Osteocyte (in vitro differentiated cells): ENCODE results near the gene MTX2. TPM values are rescaled to one million over a fixed set of nuclear protein-coding genes. Genes with fewer than 3 reads are reported as not detected.

Experiments
- DNase-seq: peaks from one replicate; pipeline ENCODE4 v3.0.0; 2021; ENCODE audit warnings: mixed read lengths; ENCODE audit not compliant: unreplicated experiment; ENCODE audit errors: extremely low spot score
- H3K27ac Mint-ChIP-seq: one replicate; pipeline ENCODE4 v1.8.0; 2021; ENCODE audit warnings: mild to moderate bottlenecking, mixed read lengths; ENCODE audit not compliant: unreplicated experiment
- H3K27me3 Mint-ChIP-seq: one replicate; pipeline ENCODE4 v1.8.0; 2021; ENCODE audit warnings: mixed read lengths; ENCODE audit not compliant: unreplicated experiment
- H3K36me3 Mint-ChIP-seq: one replicate; pipeline ENCODE4 v1.8.0; 2021; ENCODE audit warnings: mixed read lengths; ENCODE audit not compliant: unreplicated experiment
- H3K4me1 Mint-ChIP-seq: one replicate; pipeline ENCODE4 v1.8.0; 2021; ENCODE audit warnings: mixed read lengths; ENCODE audit not compliant: unreplicated experiment
- H3K4me3 Mint-ChIP-seq: one replicate; pipeline ENCODE4 v1.8.0; 2021; ENCODE audit warnings: mild to moderate bottlenecking, moderate library complexity, mixed read lengths; ENCODE audit not compliant: unreplicated experiment
- H3K9me3 Mint-ChIP-seq: one replicate; pipeline ENCODE4 v1.8.0; 2021; ENCODE audit warnings: mixed read lengths; ENCODE audit not compliant: unreplicated experiment
- total RNA-seq: library from RNA; stranded (reverse); gene quantifications from 2 replicates; pipeline ENCODE4 v1.2.1, GENCODE V29; 2021
- TF ChIP-seq, protein P1 (sequence below): fragments of 200-600 bp; sonication (generic); IDR thresholded peaks from 2 replicates; pipeline ENCODE4 v1.5.0; 2021; ENCODE audit warnings: antibody characterized with exemption, mild to moderate bottlenecking, moderate library complexity

MTX2 gene
- total RNA-seq, 1 donor from 2014 or later, result 23.6 TPM

DNA sequence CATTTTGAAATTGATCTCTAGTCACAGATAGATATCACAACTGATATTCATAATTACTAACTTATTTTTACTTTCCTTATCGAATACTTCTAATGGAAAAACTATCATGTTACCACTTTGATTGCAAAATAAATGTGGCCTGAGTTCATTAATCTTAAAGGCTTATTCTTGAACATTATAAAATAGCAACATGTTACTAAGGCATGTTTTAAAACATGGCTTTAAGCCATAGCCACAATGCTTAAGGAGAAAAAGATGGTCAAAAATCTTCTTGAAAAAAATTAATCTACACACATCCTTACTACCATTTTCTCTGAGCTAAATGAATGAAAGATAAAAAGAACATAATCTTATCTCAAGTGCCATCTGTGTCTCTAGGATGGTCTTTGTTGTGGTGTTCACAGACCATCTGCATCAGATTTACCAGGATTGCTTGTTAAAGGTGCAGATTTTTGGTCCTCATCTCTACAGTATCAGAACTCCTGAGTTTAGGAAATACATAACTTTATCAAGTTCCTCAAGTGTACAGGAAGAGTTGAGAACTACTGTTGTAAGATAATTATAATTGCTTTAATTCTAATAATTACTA, 15.3 kb downstream of the MTX2 start:
- no peaks in the 10 kb centered on the region for H3K27me3 Mint-ChIP-seq
- H3K36me3 Mint-ChIP-seq, result no peaks in the 10 kb centered on the region
- no peak overlapping the region for H3K4me3 Mint-ChIP-seq
- no peak for DNase-seq
- no peak overlapping the region for H3K27ac Mint-ChIP-seq
- no peaks in the 10 kb centered on the region for H3K9me3 Mint-ChIP-seq
- H3K4me1 Mint-ChIP-seq, result peaks cover 11% of the 10 kb centered on the region
- TF ChIP-seq, protein P1, sequence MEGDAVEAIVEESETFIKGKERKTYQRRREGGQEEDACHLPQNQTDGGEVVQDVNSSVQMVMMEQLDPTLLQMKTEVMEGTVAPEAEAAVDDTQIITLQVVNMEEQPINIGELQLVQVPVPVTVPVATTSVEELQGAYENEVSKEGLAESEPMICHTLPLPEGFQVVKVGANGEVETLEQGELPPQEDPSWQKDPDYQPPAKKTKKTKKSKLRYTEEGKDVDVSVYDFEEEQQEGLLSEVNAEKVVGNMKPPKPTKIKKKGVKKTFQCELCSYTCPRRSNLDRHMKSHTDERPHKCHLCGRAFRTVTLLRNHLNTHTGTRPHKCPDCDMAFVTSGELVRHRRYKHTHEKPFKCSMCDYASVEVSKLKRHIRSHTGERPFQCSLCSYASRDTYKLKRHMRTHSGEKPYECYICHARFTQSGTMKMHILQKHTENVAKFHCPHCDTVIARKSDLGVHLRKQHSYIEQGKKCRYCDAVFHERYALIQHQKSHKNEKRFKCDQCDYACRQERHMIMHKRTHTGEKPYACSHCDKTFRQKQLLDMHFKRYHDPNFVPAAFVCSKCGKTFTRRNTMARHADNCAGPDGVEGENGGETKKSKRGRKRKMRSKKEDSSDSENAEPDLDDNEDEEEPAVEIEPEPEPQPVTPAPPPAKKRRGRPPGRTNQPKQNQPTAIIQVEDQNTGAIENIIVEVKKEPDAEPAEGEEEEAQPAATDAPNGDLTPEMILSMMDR, result no peak

DNA sequence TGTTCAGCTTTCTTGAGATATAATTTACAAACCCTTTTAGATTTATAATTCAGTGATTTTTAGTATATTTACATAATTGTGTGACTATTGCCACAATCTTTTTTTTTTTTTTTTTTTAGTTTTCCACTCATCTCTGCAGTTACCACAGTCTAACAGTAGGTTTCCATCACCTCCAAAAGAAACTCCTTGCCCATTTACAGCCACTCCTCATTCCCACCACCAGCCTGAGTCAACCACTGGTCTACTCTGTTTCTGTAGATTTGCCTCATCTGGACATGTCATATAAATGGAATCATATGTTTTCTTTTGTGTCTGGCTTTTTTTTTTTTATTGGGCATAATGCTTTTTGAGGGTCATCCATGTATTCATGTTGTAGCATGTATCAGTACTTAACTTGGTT, 16.1 kb downstream of the MTX2 start:
- TF ChIP-seq, protein P1, result no peak
- H3K27ac Mint-ChIP-seq, result no peak overlapping the region
- no peak for DNase-seq
- no peaks in the 10 kb centered on the region for H3K36me3 Mint-ChIP-seq
- peaks cover 11% of the 10 kb centered on the region for H3K4me1 Mint-ChIP-seq
- H3K9me3 Mint-ChIP-seq, result no peaks in the 10 kb centered on the region
- no peak overlapping the region for H3K4me3 Mint-ChIP-seq
- no peaks in the 10 kb centered on the region for H3K27me3 Mint-ChIP-seq

DNA sequence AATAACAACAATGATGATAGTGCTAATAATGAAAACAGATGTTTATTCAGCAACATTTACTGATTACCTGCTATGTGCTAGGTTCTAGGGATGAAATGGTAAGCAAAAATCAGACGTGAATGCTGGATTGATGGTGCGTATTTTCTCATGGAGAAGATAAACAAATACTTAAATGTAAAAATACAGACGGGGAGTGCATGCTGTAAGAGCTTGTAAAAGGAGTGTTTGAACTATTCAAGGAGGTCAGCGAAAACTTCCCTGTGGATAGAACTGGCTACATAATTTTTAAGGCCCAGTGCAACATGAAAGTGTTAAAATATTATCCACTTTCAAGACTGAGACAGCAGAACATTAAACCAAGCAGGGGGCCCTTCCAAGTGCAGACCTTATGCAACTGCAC, 22.1 kb downstream of the MTX2 start:
- Mint-ChIP-seq H3K9me3 (no peaks in the 10 kb centered on the region), H3K27me3 (no peaks in the 10 kb centered on the region), H3K4me3 (no peak overlapping the region), H3K27ac (no peak overlapping the region), H3K4me1 (no peaks in the 10 kb centered on the region), H3K36me3 (peaks cover 2% of the 10 kb centered on the region)
- no peak for DNase-seq
- TF ChIP-seq, protein P1, result no peak

- Mint-ChIP-seq H3K4me3 (no peak overlapping the region), H3K9me3 (no peaks in the 10 kb centered on the region), H3K27ac (no peak overlapping the region), H3K27me3 (no peaks in the 10 kb centered on the region), H3K4me1 (no peaks in the 10 kb centered on the region), H3K36me3 (peaks cover 2% of the 10 kb centered on the region)
- TF ChIP-seq, protein P1, result no peak
- no peak for DNase-seq
Observed at GRCh38 chr2:176291809-176292283, 22.6 kb downstream of the MTX2 start.

- Mint-ChIP-seq H3K4me3 (no peak overlapping the region), H3K9me3 (no peaks in the 10 kb centered on the region), H3K4me1 (no peaks in the 10 kb centered on the region), H3K36me3 (peaks cover 2% of the 10 kb centered on the region), H3K27me3 (no peaks in the 10 kb centered on the region), H3K27ac (no peak overlapping the region)
- no peak for DNase-seq
- TF ChIP-seq, protein P1, result no peak
Observed at GRCh38 chr2:176292608-176293007, 23.4 kb downstream of the MTX2 start.
